ENCODE data around the gene KLRB1. TPM values are rescaled to one million over a fixed set of nuclear protein-coding genes. Genes with fewer than 3 reads are reported as not detected.
"Not testable (repeated sequence)": the region's sequence is repeated elsewhere in the genome, so short reads cannot be mapped to it uniquely, and the experiment has no call there.

The KLRB1 gene
- polyA plus RNA-seq, 4 donors: 1.3 to 7.0 (median 4.9) TPM

GRCh38 chr12:9626291-9626690 lies 18.6 kb upstream of the KLRB1 start:
- no peak for DNase-seq (ENCODE audit: low read depth in 4 of 4, low spot score in 3 of 4)

DNA sequence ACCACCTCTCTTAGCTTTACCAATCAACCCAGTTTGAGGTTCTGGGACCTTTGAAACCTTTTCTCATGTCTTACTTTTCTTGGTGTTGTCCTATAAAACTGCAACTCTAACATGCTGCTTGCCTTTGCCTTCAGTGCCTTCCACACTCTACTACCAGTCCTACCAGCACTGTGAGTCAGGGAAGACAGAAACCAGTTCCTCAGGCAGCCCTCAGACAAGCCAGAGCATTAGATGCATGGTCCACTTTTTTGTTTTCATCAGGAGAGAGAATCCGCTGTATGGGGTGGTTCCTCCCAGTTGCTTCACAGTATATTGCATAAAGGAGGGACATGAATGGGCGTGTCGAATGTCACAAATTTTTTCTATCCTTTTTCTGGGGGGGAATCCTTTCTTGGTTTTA lies 17.3 kb upstream of the KLRB1 start:
- no peak for DNase-seq (ENCODE audit: low read depth in 4 of 4, low spot score in 3 of 4)

DNA sequence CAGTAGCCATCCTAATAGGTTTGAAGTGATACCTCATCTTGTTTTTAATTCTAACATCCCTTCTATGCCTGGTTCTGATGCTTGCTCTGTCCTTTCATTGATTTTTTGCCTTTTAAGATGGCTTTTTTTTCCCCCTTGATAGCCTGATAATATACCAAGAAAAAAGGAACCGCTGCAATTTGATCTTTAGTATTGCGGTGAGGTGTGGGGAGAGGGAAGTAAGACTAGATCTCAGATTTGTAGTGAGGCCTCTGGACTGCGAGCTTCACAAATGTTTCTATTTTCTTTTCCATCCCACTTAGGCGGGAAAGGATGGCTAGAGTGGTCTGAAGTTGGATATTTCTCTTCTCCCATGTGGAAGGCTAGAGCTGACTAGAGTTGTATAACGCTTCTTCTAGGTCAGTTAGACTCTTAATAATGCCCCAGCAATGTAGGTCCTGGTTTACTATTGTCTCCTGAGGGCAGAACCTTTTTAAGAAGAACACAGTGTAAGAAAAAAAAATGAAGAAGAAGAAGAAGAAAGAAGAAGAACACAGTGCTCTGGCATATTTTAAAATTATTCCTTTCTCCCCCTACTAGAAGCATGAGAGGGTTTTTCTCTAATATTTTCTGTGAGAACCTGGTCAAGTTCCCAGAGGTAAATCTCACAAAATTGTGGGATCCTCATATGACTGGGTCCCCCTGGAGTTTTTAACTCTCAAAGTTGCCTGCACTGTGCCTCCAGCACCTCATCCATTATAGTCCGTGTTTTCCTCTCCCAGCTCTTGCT lies 11.9 kb upstream of the KLRB1 start:
- DNase-seq (ENCODE audit: low read depth in 4 of 4, low spot score in 3 of 4): no peak

DNA sequence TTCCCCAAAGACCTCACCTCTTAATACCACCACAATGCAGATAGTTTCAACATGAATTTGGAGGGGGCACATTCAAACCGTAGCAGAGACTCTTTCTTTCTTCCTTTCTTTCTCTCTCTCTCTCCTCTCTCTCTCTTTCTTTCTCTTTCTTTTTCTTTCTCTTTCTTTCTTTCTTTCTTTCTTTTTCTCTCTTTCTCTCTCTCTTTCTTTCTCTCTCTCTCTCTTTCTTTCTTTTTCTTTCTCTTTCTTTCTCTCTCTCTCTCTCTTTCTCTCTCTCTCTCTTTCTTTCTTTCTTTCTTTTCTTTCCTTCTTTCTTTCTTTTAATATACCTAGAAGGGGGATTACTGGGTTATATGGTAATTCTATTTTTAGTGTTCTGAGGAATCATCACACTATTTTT lies 11.2 kb upstream of the KLRB1 start:
- not testable (repeated sequence) for DNase-seq (ENCODE audit: low read depth in 4 of 4, low spot score in 3 of 4)

GRCh38 chr12:9617124-9617523 lies 9.4 kb upstream of the KLRB1 start:
- no peak for DNase-seq (ENCODE audit: low read depth in 4 of 4, low spot score in 3 of 4)

- no peak for DNase-seq (ENCODE audit: low read depth in 4 of 4, low spot score in 3 of 4)
These were observed 7.9 kb upstream of the KLRB1 start for GRCh38 chr12:9615420-9616136.

GRCh38 chr12:9610606-9611005 lies 2.9 kb upstream of the KLRB1 start:
- DNase-seq (ENCODE audit: low read depth in 4 of 4, low spot score in 3 of 4): not testable (repeated sequence)

GRCh38 chr12:9606736-9607372 lies 862 bp downstream of the KLRB1 start:
- DNase-seq (ENCODE audit: low read depth in 4 of 4, low spot score in 3 of 4): no peak

GRCh38 chr12:9606247-9606646 lies 1.5 kb downstream of the KLRB1 start:
- DNase-seq (ENCODE audit: low read depth in 4 of 4, low spot score in 3 of 4): no peak

- no peak for DNase-seq (ENCODE audit: low read depth in 4 of 4, low spot score in 3 of 4)
These were observed 2.2 kb downstream of the KLRB1 start for GRCh38 chr12:9605483-9605882.

DNA sequence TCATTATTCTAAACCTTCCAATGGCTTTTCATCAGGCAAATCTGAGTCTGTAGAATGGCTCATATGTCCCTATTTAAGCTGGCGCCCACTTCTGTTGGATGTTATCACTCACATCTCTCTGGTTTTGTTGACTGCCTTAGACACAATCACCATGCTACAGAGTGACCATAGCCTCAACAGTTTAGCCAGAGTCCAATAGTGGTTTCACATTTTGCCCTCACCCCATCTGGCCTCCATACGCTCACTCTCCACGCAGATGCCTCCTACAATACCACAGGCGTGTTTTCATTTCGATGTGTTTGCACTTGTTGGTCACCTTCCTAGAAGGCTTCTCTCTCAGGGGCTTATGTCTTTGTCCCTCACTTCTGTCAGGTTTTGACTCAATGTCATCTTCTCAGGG lies 3.4 kb downstream of the KLRB1 start:
- DNase-seq (ENCODE audit: low read depth in 4 of 4, low spot score in 3 of 4): no peak

GRCh38 chr12:9600426-9600825 lies 7.3 kb downstream of the KLRB1 start:
- not testable (repeated sequence) for DNase-seq (ENCODE audit: low read depth in 4 of 4, low spot score in 3 of 4)

- DNase-seq (ENCODE audit: low read depth in 4 of 4, low spot score in 3 of 4): no peak
These were observed 9.4 kb downstream of the KLRB1 start for GRCh38 chr12:9598363-9598762.

GRCh38 chr12:9597365-9597764 lies 10.4 kb downstream of the KLRB1 start:
- no peak for DNase-seq (ENCODE audit: low read depth in 4 of 4, low spot score in 3 of 4)

- DNase-seq (ENCODE audit: low read depth in 4 of 4, low spot score in 3 of 4): no peak
These were observed 17.3 kb downstream of the KLRB1 start for GRCh38 chr12:9590441-9590840.

DNA sequence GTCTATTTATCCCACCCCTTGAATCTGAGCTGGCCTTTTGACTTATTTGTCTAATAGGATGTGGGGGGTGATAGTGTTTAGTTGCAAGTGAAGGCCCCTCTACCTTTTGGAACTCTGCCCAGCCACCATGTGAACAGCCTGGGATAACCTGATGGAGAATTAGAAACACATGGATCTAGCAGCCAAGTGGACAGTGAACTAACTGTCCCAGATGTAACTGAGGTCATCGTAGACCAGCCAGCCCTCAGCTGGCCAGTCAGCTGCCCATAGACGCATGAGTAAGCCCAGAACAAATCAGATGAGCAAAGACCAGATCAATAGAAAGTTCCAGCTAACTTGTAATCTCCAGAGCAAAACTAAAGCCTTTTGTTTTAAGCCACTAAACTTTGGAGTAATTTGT lies 19.0 kb downstream of the KLRB1 start:
- DNase-seq (ENCODE audit: low read depth in 4 of 4, low spot score in 3 of 4): no peak

- DNase-seq (ENCODE audit: low read depth in 4 of 4, low spot score in 3 of 4): no peak
These were observed 19.6 kb downstream of the KLRB1 start for GRCh38 chr12:9587987-9588600.

- not testable (repeated sequence) for DNase-seq (ENCODE audit: low read depth in 4 of 4, low spot score in 3 of 4)
These were observed 30.0 kb downstream of the KLRB1 start for GRCh38 chr12:9577729-9578128.

DNA sequence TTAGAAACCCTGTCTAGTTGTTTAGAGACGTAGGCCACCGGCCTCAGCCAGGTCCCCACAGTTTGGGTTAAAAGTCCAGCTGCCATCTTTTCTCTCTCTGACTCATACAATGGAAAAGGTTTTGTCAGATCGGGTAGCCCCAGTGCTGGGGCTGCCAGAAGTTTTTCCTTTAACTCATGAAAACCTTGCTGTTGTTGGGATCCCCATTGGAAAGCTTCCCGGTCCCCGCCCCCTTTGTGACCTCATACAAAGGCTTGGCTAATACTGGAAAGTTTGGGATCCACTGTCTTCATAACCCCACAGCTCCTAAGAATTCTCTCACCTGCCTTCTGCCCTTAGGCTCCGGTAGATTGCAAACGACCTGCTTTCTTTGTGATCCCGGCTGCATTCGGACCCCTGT lies 40.6 kb downstream of the KLRB1 start:
- DNase-seq (ENCODE audit: low read depth in 4 of 4, low spot score in 3 of 4): not testable (repeated sequence)

DNA sequence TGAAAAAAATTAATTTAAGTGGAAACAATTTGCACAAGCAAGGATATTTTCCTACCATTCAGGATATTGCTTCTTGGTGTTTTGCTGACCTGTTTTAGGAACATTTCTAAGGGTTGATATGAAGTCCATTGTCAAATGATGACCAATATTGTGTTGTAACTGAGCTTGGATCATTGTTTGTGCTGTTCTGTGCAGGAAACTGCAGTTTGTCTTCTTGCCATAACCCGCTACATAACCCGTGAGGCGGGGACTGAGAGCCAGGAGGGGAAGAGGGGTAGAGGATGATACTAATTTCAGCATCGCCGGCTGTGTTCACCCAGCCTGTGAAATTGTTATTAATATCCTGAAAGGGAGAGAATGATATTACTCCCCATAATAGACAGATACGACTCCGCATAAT lies 41.6 kb downstream of the KLRB1 start:
- not testable (repeated sequence) for DNase-seq (ENCODE audit: low read depth in 4 of 4, low spot score in 3 of 4)

DNA sequence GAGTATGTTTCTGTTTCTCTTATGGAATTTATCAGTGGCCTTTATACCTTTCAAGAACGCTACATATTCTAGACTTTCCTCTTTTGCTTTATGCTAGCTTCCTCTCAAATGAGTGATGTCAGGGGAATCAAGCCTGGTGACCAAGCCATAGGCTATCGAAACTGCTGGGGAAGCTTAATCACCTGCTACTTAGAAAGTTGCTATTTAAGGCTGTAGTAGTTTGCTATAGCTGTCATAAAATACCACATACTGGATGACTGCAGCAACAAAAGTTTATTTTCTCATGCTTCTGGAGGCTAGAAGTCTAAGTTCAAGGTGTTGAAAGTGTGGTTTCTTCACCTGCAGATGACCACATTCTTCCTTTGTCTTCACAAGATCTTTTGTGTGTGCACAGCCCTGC lies 43.3 kb downstream of the KLRB1 start:
- not testable (repeated sequence) for DNase-seq (ENCODE audit: low read depth in 4 of 4, low spot score in 3 of 4)

Data from left renal pelvis (tissue), 4 donors.